Neural cell (in vitro differentiated cells): ENCODE results near the gene CTSO. TPM values are rescaled to one million over a fixed set of nuclear protein-coding genes. Genes with fewer than 3 reads are reported as not detected.

Source experiments
- H2AFZ ChIP-seq: fragments of 200-600, 300-800 bp; sonication (generic), shearing (Covaris generic); 2 replicates; pipeline ENCODE4 v1.6.0; 2014; ENCODE audit warnings: low read depth, mild to moderate bottlenecking, antibody characterized with exemption, low read length, moderate library complexity
- H3F3A ChIP-seq: fragments of 200-600 bp; shearing (Covaris generic); 2 replicates; pipeline ENCODE4 v1.6.1; 2016; ENCODE audit warnings: mild to moderate bottlenecking, moderate library complexity, mixed read lengths, antibody characterized with exemption, low read length; ENCODE audit not compliant: insufficient read depth, poor library complexity, severe bottlenecking
- H3K27ac ChIP-seq: fragments of 200-600, 300-800 bp; sonication (generic), shearing (Covaris generic); 2 replicates; pipeline ENCODE4 v1.5.1; 2014; ENCODE audit warnings: mild to moderate bottlenecking, low read length, moderate library complexity
- H3K27me3 ChIP-seq: fragments of 300-800, 200-600 bp; sonication (generic), shearing (Covaris generic); 2 replicates; pipeline ENCODE4 v1.6.0; 2014; ENCODE audit warnings: mild to moderate bottlenecking, low read depth, low read length, moderate library complexity; ENCODE audit not compliant: insufficient read depth
- H3K36me3 ChIP-seq: fragments of 300-800, 200-600 bp; sonication (generic), shearing (Covaris generic); 2 replicates; pipeline ENCODE4 v1.5.1; 2014; ENCODE audit warnings: mild to moderate bottlenecking, antibody characterized with exemption, low read length, moderate library complexity; ENCODE audit not compliant: insufficient read depth
- H3K4me2 ChIP-seq: fragments of 300-800, 200-600 bp; sonication (generic), shearing (Covaris generic); 2 replicates; pipeline ENCODE4 v1.6.0; 2014; ENCODE audit warnings: mild to moderate bottlenecking, low read length
- H3K4me3 ChIP-seq: fragments of 300-800, 200-600 bp; sonication (generic), shearing (Covaris generic); 2 replicates; pipeline ENCODE4 v1.5.1; 2014; ENCODE audit warnings: mild to moderate bottlenecking, low read length, moderate library complexity
- H3K79me2 ChIP-seq: fragments of 200-600 bp; shearing (Covaris generic); replicated peaks from 2 replicates; pipeline ENCODE4 v1.6.0; 2014; ENCODE audit warnings: mild to moderate bottlenecking, low read length, moderate library complexity; ENCODE audit not compliant: insufficient read depth
- H3K9ac ChIP-seq: fragments of 300-800, 200-600 bp; sonication (generic), shearing (Covaris generic); 2 replicates; pipeline ENCODE4 v1.6.1; 2016; ENCODE audit warnings: mild to moderate bottlenecking, low read length, mixed read lengths
- H3K9me2 ChIP-seq: fragments of 200-600 bp; shearing (Covaris generic); 2 replicates; pipeline ENCODE4 v1.6.1; 2016; ENCODE audit warnings: mild to moderate bottlenecking, low read length, mixed read lengths; ENCODE audit not compliant: insufficient read depth
- H3K9me3 ChIP-seq: fragments of 200-600, 300-800 bp; sonication (generic), shearing (Covaris generic); 2 replicates; pipeline ENCODE4 v1.6.1; 2016; ENCODE audit warnings: mild to moderate bottlenecking, mixed run types, low read length, moderate library complexity, mixed read lengths
- H4K20me1 ChIP-seq: fragments of 200-600 bp; shearing (Covaris generic); 2 replicates; pipeline ENCODE4 v1.6.1; 2016; ENCODE audit warnings: mild to moderate bottlenecking, mixed run types; ENCODE audit not compliant: insufficient read depth
- EP300 ChIP-seq: fragments of 450-650 bp; conservative IDR thresholded peaks from 2 replicates; pipeline ENCODE4 v1.6.1; 2014; ENCODE audit warnings: antibody characterized with exemption, mild to moderate bottlenecking, moderate library complexity; ENCODE audit not compliant: poor library complexity, severe bottlenecking
- EZH2 ChIP-seq: fragments of 200-600, 300-800 bp; shearing (Covaris generic), sonication (generic); IDR thresholded peaks from 2 replicates; pipeline ENCODE4 v1.6.1; 2014; ENCODE audit warnings: antibody characterized with exemption, low read length, borderline replicate concordance, mild to moderate bottlenecking; ENCODE audit not compliant: insufficient read depth, poor library complexity, severe bottlenecking
- MXI1 ChIP-seq: fragments of 450-650 bp; conservative IDR thresholded peaks from 2 replicates; pipeline ENCODE4 v1.6.1; 2014; ENCODE audit warnings: antibody characterized with exemption, mild to moderate bottlenecking; ENCODE audit not compliant: poor library complexity, severe bottlenecking
- POLR2AphosphoS5 ChIP-seq: IDR thresholded peaks from 2 replicates; pipeline ENCODE4 v1.6.1; 2012
- RAD21 ChIP-seq: fragments of 450-650 bp; conservative IDR thresholded peaks from 2 replicates; pipeline ENCODE4 v1.6.1; 2014; ENCODE audit warnings: antibody characterized with exemption, mild to moderate bottlenecking, moderate library complexity
- SMC3 ChIP-seq: fragments of 450-650 bp; conservative IDR thresholded peaks from 2 replicates; pipeline ENCODE4 v1.6.1; 2014; ENCODE audit warnings: antibody characterized with exemption, mild to moderate bottlenecking, moderate library complexity; ENCODE audit not compliant: poor library complexity
- TAF1 ChIP-seq: IDR thresholded peaks from 2 replicates; pipeline ENCODE4 v1.6.1; 2012; ENCODE audit warnings: low read depth
- polyA plus RNA-seq: library from polyadenylated mRNA; depleted of rRNA; stranded (reverse); fragments of >200 nt; gene quantifications from 2 replicates; pipeline ENCODE4 v1.2.3, GENCODE V29; 2014
- TF ChIP-seq, protein P1 (sequence below): IDR thresholded peaks from 2 replicates; pipeline ENCODE4 v1.6.1; 2012; ENCODE audit warnings: borderline replicate concordance
- TF ChIP-seq, protein P2 (sequence below): fragments of 450-650 bp; IDR thresholded peaks from 2 replicates; pipeline ENCODE4 v1.5.1; 2014; ENCODE audit warnings: antibody characterized with exemption, mild to moderate bottlenecking, moderate library complexity; ENCODE audit not compliant: poor library complexity, severe bottlenecking

Gene CTSO
- polyA plus RNA-seq, 1 donor from 2014 or later = 0.16 TPM

GRCh38 chr4:155973639-155974475 lies 20.2 kb upstream of the CTSO start:
- H3K27me3 ChIP-seq = no peaks in the 10 kb centered on the region
- H3K9ac ChIP-seq = no peak overlapping the region
- peaks cover 9% of the 10 kb centered on the region for H3F3A ChIP-seq
- H3K79me2 ChIP-seq = no peaks in the 10 kb centered on the region
- TF ChIP-seq RAD21 = no peak
- no peak for TF ChIP-seq POLR2AphosphoS5
- TF ChIP-seq SMC3 = no peak
- no peak for TF ChIP-seq MXI1
- TF ChIP-seq, protein P1, sequence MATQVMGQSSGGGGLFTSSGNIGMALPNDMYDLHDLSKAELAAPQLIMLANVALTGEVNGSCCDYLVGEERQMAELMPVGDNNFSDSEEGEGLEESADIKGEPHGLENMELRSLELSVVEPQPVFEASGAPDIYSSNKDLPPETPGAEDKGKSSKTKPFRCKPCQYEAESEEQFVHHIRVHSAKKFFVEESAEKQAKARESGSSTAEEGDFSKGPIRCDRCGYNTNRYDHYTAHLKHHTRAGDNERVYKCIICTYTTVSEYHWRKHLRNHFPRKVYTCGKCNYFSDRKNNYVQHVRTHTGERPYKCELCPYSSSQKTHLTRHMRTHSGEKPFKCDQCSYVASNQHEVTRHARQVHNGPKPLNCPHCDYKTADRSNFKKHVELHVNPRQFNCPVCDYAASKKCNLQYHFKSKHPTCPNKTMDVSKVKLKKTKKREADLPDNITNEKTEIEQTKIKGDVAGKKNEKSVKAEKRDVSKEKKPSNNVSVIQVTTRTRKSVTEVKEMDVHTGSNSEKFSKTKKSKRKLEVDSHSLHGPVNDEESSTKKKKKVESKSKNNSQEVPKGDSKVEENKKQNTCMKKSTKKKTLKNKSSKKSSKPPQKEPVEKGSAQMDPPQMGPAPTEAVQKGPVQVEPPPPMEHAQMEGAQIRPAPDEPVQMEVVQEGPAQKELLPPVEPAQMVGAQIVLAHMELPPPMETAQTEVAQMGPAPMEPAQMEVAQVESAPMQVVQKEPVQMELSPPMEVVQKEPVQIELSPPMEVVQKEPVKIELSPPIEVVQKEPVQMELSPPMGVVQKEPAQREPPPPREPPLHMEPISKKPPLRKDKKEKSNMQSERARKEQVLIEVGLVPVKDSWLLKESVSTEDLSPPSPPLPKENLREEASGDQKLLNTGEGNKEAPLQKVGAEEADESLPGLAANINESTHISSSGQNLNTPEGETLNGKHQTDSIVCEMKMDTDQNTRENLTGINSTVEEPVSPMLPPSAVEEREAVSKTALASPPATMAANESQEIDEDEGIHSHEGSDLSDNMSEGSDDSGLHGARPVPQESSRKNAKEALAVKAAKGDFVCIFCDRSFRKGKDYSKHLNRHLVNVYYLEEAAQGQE = no peak
- TF ChIP-seq TAF1 = no peak
- TF ChIP-seq, protein P2, sequence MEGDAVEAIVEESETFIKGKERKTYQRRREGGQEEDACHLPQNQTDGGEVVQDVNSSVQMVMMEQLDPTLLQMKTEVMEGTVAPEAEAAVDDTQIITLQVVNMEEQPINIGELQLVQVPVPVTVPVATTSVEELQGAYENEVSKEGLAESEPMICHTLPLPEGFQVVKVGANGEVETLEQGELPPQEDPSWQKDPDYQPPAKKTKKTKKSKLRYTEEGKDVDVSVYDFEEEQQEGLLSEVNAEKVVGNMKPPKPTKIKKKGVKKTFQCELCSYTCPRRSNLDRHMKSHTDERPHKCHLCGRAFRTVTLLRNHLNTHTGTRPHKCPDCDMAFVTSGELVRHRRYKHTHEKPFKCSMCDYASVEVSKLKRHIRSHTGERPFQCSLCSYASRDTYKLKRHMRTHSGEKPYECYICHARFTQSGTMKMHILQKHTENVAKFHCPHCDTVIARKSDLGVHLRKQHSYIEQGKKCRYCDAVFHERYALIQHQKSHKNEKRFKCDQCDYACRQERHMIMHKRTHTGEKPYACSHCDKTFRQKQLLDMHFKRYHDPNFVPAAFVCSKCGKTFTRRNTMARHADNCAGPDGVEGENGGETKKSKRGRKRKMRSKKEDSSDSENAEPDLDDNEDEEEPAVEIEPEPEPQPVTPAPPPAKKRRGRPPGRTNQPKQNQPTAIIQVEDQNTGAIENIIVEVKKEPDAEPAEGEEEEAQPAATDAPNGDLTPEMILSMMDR = no peak
- no peak for TF ChIP-seq EZH2
- no peaks in the 10 kb centered on the region for H3K36me3 ChIP-seq
- no peak overlapping the region for H3K4me2 ChIP-seq
- no peak overlapping the region for H2AFZ ChIP-seq
- H3K27ac ChIP-seq = peak overlapping the region; percentile 76
- no peaks in the 10 kb centered on the region for H3K9me3 ChIP-seq
- H3K9me2 ChIP-seq = no peaks in the 10 kb centered on the region
- no peak overlapping the region for H3K4me3 ChIP-seq
- H4K20me1 ChIP-seq = no peaks in the 10 kb centered on the region

DNA sequence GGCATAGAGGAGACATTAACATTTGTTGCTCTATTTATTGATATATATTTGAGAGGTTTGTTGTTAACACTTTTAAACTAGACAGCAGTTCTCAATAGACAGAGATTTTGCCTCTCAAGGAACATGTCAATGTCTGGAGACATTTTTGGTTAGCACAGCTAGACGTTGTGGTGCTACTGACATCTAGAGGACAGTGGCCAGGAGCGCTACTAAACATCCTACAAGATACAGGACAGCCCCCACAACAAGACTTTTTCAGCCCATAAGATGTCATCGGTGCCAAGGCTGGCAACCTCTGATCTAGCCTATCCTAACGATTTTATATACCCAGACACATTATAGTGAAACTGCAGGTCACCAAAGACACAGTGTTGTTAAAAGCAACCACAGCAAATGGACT lies 18.4 kb upstream of the CTSO start:
- Histone ChIP-seq H3K9me3 (no peaks in the 10 kb centered on the region), H3K79me2 (no peaks in the 10 kb centered on the region), H3K9me2 (no peaks in the 10 kb centered on the region), H3F3A (peaks cover 13% of the 10 kb centered on the region), H3K4me3 (no peak overlapping the region), H3K36me3 (no peaks in the 10 kb centered on the region), H3K27ac (no peak overlapping the region), H3K9ac (no peak overlapping the region), H2AFZ (no peak overlapping the region), H3K27me3 (no peaks in the 10 kb centered on the region), H3K4me2 (no peak overlapping the region), H4K20me1 (no peaks in the 10 kb centered on the region)
- no peak for TF ChIP-seq EP300
- TF ChIP-seq, protein P2 = peak; percentile 45
